Endothelial cell of umbilical vein (primary cell): ENCODE measurements around the gene EIF2S1. TPM values are rescaled to one million over a fixed set of nuclear protein-coding genes. Genes with fewer than 3 reads are reported as not detected.
"Not testable (repeated sequence)": the region's sequence is repeated elsewhere in the genome, so short reads cannot be mapped to it uniquely, and the experiment has no call there.

Source experiments
- BruUV-seq: library from RNA; stranded (reverse); fragments of 400-500 nt; replicated peaks from 2 replicates; lab custom pipeline; 2021; lab: Mats Ljungman, UMichigan
- CTCF ChIA-PET: fragments of 300-600, 350-600 bp; sonication (Branson Sonifier 250); formaldehyde crosslinking; loops from one replicate; lab custom pipeline; 2021; ENCODE audit warnings: antibody characterized with exemption, inconsistent platforms; lab: Charles Lee
- POLR2A ChIA-PET: fragments of 300-600, 350-600 bp; sonication (Branson Sonifier 250); formaldehyde crosslinking; loops from one replicate; lab custom pipeline; 2021; ENCODE audit warnings: antibody characterized with exemption, inconsistent platforms; lab: Charles Lee
- DNase-seq: peaks from one replicate; pipeline ENCODE4 v3.0.0-alpha.2; 2011; ENCODE audit warnings: low read depth, low spot score
- FAIRE-seq: peaks from 2 replicates; lab custom pipeline; 2011; peaks lifted over from hg19 to GRCh38; lab: Jason Lieb, UNC
- H2AFZ ChIP-seq: 2 replicates; pipeline ENCODE4 v1.6.0; 2012; ENCODE audit warnings: low read depth, low read length, control low read depth, inconsistent platforms
- H3K27ac ChIP-seq: 2 replicates; pipeline ENCODE4 v1.5.1; 2011; ENCODE audit warnings: low read depth, mild to moderate bottlenecking, control low read depth, low read length, moderate library complexity; ENCODE audit not compliant: insufficient read depth
- H3K27me3 ChIP-seq, 2 experiments: 2 replicates each; pipeline versions ENCODE4 v1.6.0 to v1.6.1; 2011; ENCODE audit warnings: low read length in 2 of 2, mixed read lengths in 1 of 2; ENCODE audit not compliant: control insufficient read depth in 2 of 2, insufficient read depth in 2 of 2
- H3K36me3 ChIP-seq, 2 experiments: 2 replicates in 1 of 2; 3 replicates in 1 of 2; pipeline ENCODE4 v1.5.1; 2011; ENCODE audit warnings: low read length in 2 of 2, mild to moderate bottlenecking in 1 of 2, moderate library complexity in 1 of 2; ENCODE audit not compliant: control insufficient read depth in 2 of 2, insufficient read depth in 2 of 2; ENCODE audit errors: extremely low read depth in 1 of 2
- H3K4me1 ChIP-seq: 3 replicates; pipeline ENCODE4 v1.5.1; 2011; ENCODE audit warnings: mild to moderate bottlenecking, low read length; ENCODE audit not compliant: control insufficient read depth, insufficient read depth; ENCODE audit errors: extremely low read depth
- H3K4me2 ChIP-seq: 2 replicates; pipeline ENCODE4 v1.6.1; 2011; ENCODE audit warnings: low read length, control low read depth, mixed read lengths; ENCODE audit not compliant: insufficient read depth
- H3K4me3 ChIP-seq, 3 experiments: fragments of 200-600 bp in 1 of 3; sonication (generic), shearing (Covaris generic) in 1 of 3; replicated peaks in 1 of 3; 2 replicates each; pipeline ENCODE4 v1.5.1; 2011 to 2016; ENCODE audit warnings: control low read depth in 3 of 3, low read length in 3 of 3, mild to moderate bottlenecking in 2 of 3, inconsistent platforms in 1 of 3, low read depth in 1 of 3, moderate library complexity in 1 of 3; ENCODE audit not compliant: insufficient read depth in 1 of 3
- H3K79me2 ChIP-seq: 2 replicates; pipeline ENCODE4 v1.6.0; 2012; ENCODE audit warnings: low read length, inconsistent platforms; ENCODE audit not compliant: control insufficient read depth, insufficient read depth
- H3K9ac ChIP-seq: replicated peaks from 2 replicates; pipeline ENCODE3; 2011; ENCODE audit warnings: low read length, control low read depth; ENCODE audit not compliant: insufficient read depth; ENCODE audit errors: extremely low read depth
- H3K9me1 ChIP-seq: replicated peaks from 3 replicates; pipeline ENCODE4 v1.6.0; 2011; ENCODE audit warnings: mild to moderate bottlenecking, low read length; ENCODE audit not compliant: control insufficient read depth, insufficient read depth; ENCODE audit errors: extremely low read depth
- H3K9me3 ChIP-seq: replicated peaks from 2 replicates; pipeline ENCODE4 v1.5.1; 2012; ENCODE audit warnings: low read length, inconsistent platforms; ENCODE audit not compliant: control insufficient read depth, insufficient read depth
- H4K20me1 ChIP-seq: replicated peaks from 2 replicates; pipeline ENCODE3; 2011; ENCODE audit warnings: mild to moderate bottlenecking, low read length; ENCODE audit not compliant: control insufficient read depth, insufficient read depth; ENCODE audit errors: extremely low read depth
- FOS ChIP-seq: IDR thresholded peaks from 2 replicates; pipeline ENCODE4 v1.6.1; 2011; ENCODE audit warnings: mild to moderate bottlenecking, low read length, moderate library complexity, borderline replicate concordance; ENCODE audit not compliant: insufficient read depth
- dilution Hi-C: fragments of 300-500 bp; cut with MboI; formaldehyde crosslinking; loops from one replicate; pipeline ENCODE4 v1.15.0; 2019; ENCODE audit warnings: low sequenced_read_pairs; ENCODE audit not compliant: extremely low pct_ligation_motif_present
- intact Hi-C: fragments of 100-400 bp; cut with micrococcal nuclease; formaldehyde crosslinking; loops from one replicate; pipeline ENCODE4 v1.10.0; 2022
- polyA plus RNA-seq, 4 experiments: library from polyadenylated mRNA; depleted of rRNA in 3 of 4; stranded (reverse) in 3 of 4; unstranded in 1 of 4; fragments of >200 nt; gene quantifications; 2 replicates each; pipeline versions ENCODE4 v1.2.1 to v1.2.3, GENCODE V29; 2011 to 2012; ENCODE audit warnings: missing spikeins in 1 of 4
- total RNA-seq: library from RNA; stranded (reverse); gene quantifications from 2 replicates; pipeline ENCODE4 v1.2.3, GENCODE V29; 2021

The EIF2S1 gene
- total and polyA plus RNA-seq, 2 donors (not counting 3 experiments of a cell fraction or from before 2014, with no cell fraction given): 36.8 to 135 TPM

DNA sequence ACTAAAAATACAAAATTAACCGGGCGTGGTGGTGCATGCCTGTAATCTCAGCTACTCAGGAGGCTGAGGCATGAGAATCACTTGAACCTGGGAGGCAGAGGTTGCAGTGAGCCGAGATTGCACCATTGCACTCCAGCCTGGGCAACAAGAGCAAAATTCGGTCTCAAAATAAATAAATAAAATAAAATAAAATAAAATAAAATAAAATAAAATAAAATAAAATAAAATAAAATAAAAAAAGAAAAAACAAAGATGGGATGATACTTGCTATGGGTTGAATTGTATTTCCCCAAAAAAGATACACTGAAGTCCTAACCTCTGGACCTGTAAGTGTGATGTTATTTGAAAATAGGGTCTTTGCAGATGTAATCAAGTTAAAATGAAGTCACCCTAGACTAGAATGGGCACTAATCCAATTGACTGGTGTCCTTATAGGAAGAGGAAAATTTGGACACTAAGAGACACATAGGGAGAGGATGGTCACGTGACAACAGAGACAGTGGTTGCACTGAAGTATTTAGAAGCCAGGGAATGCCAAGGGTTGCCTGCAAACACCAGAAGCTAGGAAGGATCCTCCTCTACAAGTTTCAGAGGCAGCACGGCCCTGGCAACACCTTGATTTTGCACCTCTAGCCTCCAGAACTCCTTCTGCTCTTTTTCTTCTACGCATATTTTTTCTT, 48.1 kb downstream of the EIF2S1 start:
- H3K4me1 ChIP-seq, H3K9me3 ChIP-seq, dilution Hi-C loops, FAIRE-seq, H3K4me2 ChIP-seq, DNase-seq, H3K9ac ChIP-seq, BruUV-seq, intact Hi-C loops, H4K20me1 ChIP-seq, H3K36me3 ChIP-seq, POLR2A ChIA-PET, H3K27me3 ChIP-seq, H3K4me3 ChIP-seq, H3K9me1 ChIP-seq, H3K79me2 ChIP-seq, H2AFZ ChIP-seq, H3K27ac ChIP-seq: not testable (repeated sequence)
- CTCF ChIA-PET: interaction anchor here (1.3 kb wide), 1 partner anchor 48 kb away, joined by 4 read pairs; the partner anchor contains the start of genes ATP6V1D and EIF2S1

DNA sequence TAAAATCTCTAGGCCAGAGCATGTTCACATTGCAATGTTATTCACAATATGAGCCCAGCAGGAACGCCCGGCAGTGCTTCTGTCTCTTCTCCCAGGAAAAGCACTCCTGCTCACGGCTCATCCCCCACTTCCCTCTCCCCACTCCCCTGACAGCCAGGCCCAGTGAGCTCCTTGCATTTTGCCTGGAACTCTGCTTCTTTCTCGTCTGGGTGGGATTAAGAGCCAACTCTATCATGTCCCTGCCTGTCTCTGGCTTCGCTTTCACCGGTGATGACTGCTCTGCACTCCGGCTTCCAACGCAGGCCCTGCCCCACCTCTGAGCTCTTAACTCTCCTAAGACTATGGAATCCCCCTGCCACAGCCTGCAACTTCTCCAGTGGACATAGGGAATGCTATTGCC, 49.3 kb downstream of the EIF2S1 start:
- Histone ChIP-seq H4K20me1 (no peaks in the 10 kb centered on the region), H3K9ac (no peak overlapping the region), H3K27me3 (no peaks in the 10 kb centered on the region), H2AFZ (no peak overlapping the region), H3K9me3 (no peaks in the 10 kb centered on the region), H3K36me3 (no peaks in the 10 kb centered on the region), H3K4me2 (no peak overlapping the region), H3K79me2 (no peaks in the 10 kb centered on the region), H3K27ac (no peak overlapping the region), H3K9me1 (no peaks in the 10 kb centered on the region), H3K4me3 (no peak overlapping the region), H3K4me1 (peaks cover 14% of the 10 kb centered on the region)
- dilution Hi-C loops: no loop called here
- FAIRE-seq: no peak
- TF ChIP-seq FOS: no peak
- intact Hi-C loops: no loop called here
- BruUV-seq: no TSS peak
- CTCF ChIA-PET: interaction anchor here (0.6 to 3.7 kb wide), 10 partner anchors 9 to 408 kb away, joined by 3 to 18 read pairs (median 4); partner anchors contain the start of genes ATP6V1D and EIF2S1
- POLR2A ChIA-PET: no interaction called here
- no peak for DNase-seq
